CD4-positive, alpha-beta T cell treated with Interleukin-4 for 1 hour (primary cell): Measurements from ENCODE around the gene FAM200C.
"Not testable (repeated sequence)": the region's sequence is repeated elsewhere in the genome, so short reads cannot be mapped to it uniquely, and the experiment has no call there.

Source experiments
- DNase-seq, 2 donors: peaks; one replicate each; pipeline ENCODE4 v3.0.0-alpha.2; 2020 to 2022

Gene FAM200C

GRCh38 chr5:160399402-160400353 lies at the start of gene FAM200C:
Gene FAM200C, minus strand, starts transcription at chr5:160400054. Its CDS starts 4,564 bp downstream, at chr5:160395490.
- peak; percentile 76 to 79 for DNase-seq

- DNase-seq: no peak
These were observed 49.6 kb upstream of the FAM200C start for GRCh38 chr5:160449458-160449857.

GRCh38 chr5:160448886-160449285 lies 49.0 kb upstream of the FAM200C start:
- no peak for DNase-seq

- DNase-seq: no peak
These were observed 45.9 kb upstream of the FAM200C start for GRCh38 chr5:160445751-160446150.

GRCh38 chr5:160445132-160445531 lies 45.3 kb upstream of the FAM200C start:
- no peak for DNase-seq

- no peak for DNase-seq
These were observed 44.6 kb upstream of the FAM200C start for GRCh38 chr5:160444407-160444806.

GRCh38 chr5:160442824-160443431 lies 43.1 kb upstream of the FAM200C start:
- DNase-seq: no peak

- no peak for DNase-seq
These were observed 41.5 kb upstream of the FAM200C start for GRCh38 chr5:160441311-160441781.

GRCh38 chr5:160439205-160439600 lies 39.3 kb upstream of the FAM200C start:
- peak; percentile 84 to 89 for DNase-seq

- DNase-seq: peak; percentile 62 to 75
These were observed 38.7 kb upstream of the FAM200C start for GRCh38 chr5:160438316-160439204.

GRCh38 chr5:160437271-160437670 lies 37.4 kb upstream of the FAM200C start:
- DNase-seq: no peak

GRCh38 chr5:160436661-160437060 lies 36.8 kb upstream of the FAM200C start:
- not testable (repeated sequence) for DNase-seq

- DNase-seq: no peak
These were observed 36.2 kb upstream of the FAM200C start for GRCh38 chr5:160436017-160436416.

- DNase-seq: no peak
These were observed 35.7 kb upstream of the FAM200C start for GRCh38 chr5:160435532-160435931.

GRCh38 chr5:160434022-160434531 lies 34.2 kb upstream of the FAM200C start:
- DNase-seq: peak in 1 of 2 donors; percentile 58

- DNase-seq: no peak
These were observed 32.9 kb upstream of the FAM200C start for GRCh38 chr5:160432787-160433186.

GRCh38 chr5:160432196-160432595 lies 32.3 kb upstream of the FAM200C start:
- no peak for DNase-seq

- no peak for DNase-seq
These were observed 27.8 kb upstream of the FAM200C start for GRCh38 chr5:160427607-160428006.

GRCh38 chr5:160423099-160423498 lies 23.2 kb upstream of the FAM200C start:
- peak in 1 of 2 donors; percentile 11 for DNase-seq

- peak; percentile 93 for DNase-seq
These were observed 21.9 kb upstream of the FAM200C start, which contains the start of gene PTTG1 for GRCh38 chr5:160421625-160422258. Gene PTTG1, plus strand, starts transcription at chr5:160421855. Its CDS starts 458 bp downstream, at chr5:160422313.

- peak in 1 of 2 donors; percentile 7 for DNase-seq
These were observed 20.4 kb upstream of the FAM200C start for GRCh38 chr5:160420331-160420610.
